ENCODE data around the gene TPCN1.

DNA sequence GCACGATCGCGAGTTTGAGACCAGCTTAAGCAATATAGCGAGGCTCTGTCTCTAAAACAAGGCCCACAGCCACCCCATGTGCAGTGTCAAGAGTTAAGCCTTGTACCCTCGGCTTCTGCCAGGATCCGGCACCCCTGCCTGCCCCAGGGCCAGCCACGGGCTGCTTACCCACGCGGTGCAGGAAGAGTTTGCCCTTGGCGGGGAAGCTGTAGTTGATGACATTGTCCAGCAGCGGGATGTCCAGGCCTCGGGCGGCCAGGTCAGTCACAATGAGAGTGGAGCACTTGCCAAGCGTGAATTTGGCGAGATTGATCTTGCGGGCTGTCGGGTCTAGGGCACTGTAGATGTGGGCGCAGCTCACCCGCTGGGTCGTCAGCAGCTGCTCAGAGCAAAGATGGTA, 49.1 kb upstream of the TPCN1 start:
- TF ChIP-seq, protein P1, sequence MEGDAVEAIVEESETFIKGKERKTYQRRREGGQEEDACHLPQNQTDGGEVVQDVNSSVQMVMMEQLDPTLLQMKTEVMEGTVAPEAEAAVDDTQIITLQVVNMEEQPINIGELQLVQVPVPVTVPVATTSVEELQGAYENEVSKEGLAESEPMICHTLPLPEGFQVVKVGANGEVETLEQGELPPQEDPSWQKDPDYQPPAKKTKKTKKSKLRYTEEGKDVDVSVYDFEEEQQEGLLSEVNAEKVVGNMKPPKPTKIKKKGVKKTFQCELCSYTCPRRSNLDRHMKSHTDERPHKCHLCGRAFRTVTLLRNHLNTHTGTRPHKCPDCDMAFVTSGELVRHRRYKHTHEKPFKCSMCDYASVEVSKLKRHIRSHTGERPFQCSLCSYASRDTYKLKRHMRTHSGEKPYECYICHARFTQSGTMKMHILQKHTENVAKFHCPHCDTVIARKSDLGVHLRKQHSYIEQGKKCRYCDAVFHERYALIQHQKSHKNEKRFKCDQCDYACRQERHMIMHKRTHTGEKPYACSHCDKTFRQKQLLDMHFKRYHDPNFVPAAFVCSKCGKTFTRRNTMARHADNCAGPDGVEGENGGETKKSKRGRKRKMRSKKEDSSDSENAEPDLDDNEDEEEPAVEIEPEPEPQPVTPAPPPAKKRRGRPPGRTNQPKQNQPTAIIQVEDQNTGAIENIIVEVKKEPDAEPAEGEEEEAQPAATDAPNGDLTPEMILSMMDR (conservative IDR thresholded peaks at IDR 0.05 in 1 of 2, IDR thresholded peaks at IDR 0.05 in 1 of 2; ENCODE audit: low read depth in 1 of 2, low read length in 2 of 2), result no peak
- no peak for TF ChIP-seq EZH2 (IDR thresholded peaks at IDR 0.05; ENCODE audit: low read length, missing control alignments)
